Lower lobe of right lung (tissue), 2 donors: ENCODE results near the gene ATP1B2. TPM values are rescaled to one million over a fixed set of nuclear protein-coding genes. Genes with fewer than 3 reads are reported as not detected.

Source experiments
- ATAC-seq, 2 donors: fragments of 200-7000 bp; cut with Tn5 transposase; one replicate each; pipeline ENCODE4 v1.9.1; 2020 to 2022; ENCODE audit warnings: mild to moderate bottlenecking in 2 of 2, moderate library complexity in 2 of 2
- DNase-seq: peaks from one replicate; pipeline ENCODE4 v3.0.0-alpha.2; 2020
- H3K27ac ChIP-seq: fragments of 200-600 bp; one replicate; pipeline ENCODE4 v1.8.0; 2022
- H3K27me3 ChIP-seq: fragments of 200-600 bp; one replicate; pipeline ENCODE4 v1.8.0; 2022; ENCODE audit warnings: low read depth
- H3K36me3 ChIP-seq: fragments of 200-600 bp; one replicate; pipeline ENCODE4 v1.8.0; 2022; ENCODE audit warnings: mild to moderate bottlenecking
- H3K4me1 ChIP-seq: fragments of 200-600 bp; one replicate; pipeline ENCODE4 v1.8.0; 2022
- H3K4me3 ChIP-seq: fragments of 200-600 bp; one replicate; pipeline ENCODE4 v1.8.0; 2022; ENCODE audit warnings: mild to moderate bottlenecking
- H3K9me3 ChIP-seq: fragments of 200-600 bp; one replicate; pipeline ENCODE4 v1.8.0; 2022
- intact Hi-C: fragments of 100-400 bp; cut with DNase I; formaldehyde crosslinking; loops from one replicate; pipeline ENCODE4 v1.11.0; 2022
- total RNA-seq: library from RNA; stranded (reverse); fragmentation: NEBNext Ultra II Directional; extraction: Animal tissue kit (Norgen Biotek cat#: 25700); gene quantifications from one replicate; pipeline ENCODE4 v1.2.1, GENCODE V29; 2021
- TF ChIP-seq, protein P1 (sequence below): fragments of 200-600 bp; IDR thresholded peaks from one replicate; pipeline ENCODE4 v1.8.0; 2022; ENCODE audit warnings: antibody characterized with exemption, mild to moderate bottlenecking
- donor health status: DM: no; HTN: yes; CAD: no; lungs with severe emphysema.

ATP1B2 gene
- total RNA-seq, 1 donor from 2014 or later = 3.1 TPM

DNA sequence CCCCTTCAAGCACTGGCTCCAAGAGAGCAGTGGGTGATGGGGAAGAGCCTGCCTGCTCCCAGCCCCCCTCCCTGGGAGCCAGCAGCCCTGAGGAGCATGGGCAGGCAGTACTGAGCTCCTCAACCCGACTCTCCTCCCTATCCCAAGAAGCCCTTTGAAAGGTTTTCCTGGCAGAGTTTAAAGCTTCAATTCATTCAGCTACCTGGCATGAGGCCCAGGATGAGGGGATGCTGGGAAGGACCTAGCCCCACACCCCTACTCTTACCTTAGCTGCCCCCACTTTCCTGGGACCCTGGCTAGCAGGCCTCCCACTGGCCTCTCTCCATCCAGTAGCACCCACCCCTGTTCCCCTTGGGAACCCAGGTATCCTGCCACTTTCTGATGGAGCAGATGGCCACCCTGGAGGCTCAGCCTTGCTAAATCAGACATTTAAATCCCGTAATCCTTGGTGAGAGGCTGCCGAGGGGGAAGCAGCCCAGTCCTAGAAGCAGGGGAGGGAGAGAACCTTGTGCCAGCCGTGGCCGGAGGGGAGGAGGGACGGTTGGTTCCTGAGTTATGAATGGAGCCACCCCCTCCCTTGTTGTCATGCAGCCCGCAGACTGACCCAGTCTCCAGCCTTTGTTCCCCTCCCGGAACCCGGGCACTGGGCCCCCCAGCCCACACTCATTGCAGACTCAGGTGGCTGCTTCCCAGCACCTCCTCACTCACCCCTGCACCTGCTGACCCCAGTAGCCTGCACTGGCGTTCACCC is 17.1 kb downstream of the ATP1B2 start:
- peak; percentile 11 to 13 for ATAC-seq
- H3K27ac ChIP-seq = no peak overlapping the region
- TF ChIP-seq, protein P1, sequence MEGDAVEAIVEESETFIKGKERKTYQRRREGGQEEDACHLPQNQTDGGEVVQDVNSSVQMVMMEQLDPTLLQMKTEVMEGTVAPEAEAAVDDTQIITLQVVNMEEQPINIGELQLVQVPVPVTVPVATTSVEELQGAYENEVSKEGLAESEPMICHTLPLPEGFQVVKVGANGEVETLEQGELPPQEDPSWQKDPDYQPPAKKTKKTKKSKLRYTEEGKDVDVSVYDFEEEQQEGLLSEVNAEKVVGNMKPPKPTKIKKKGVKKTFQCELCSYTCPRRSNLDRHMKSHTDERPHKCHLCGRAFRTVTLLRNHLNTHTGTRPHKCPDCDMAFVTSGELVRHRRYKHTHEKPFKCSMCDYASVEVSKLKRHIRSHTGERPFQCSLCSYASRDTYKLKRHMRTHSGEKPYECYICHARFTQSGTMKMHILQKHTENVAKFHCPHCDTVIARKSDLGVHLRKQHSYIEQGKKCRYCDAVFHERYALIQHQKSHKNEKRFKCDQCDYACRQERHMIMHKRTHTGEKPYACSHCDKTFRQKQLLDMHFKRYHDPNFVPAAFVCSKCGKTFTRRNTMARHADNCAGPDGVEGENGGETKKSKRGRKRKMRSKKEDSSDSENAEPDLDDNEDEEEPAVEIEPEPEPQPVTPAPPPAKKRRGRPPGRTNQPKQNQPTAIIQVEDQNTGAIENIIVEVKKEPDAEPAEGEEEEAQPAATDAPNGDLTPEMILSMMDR = no peak
- H3K27me3 ChIP-seq = no peaks in the 10 kb centered on the region
- intact Hi-C loops = no loop called here
- H3K36me3 ChIP-seq = peaks cover 69% of the 10 kb centered on the region
- no peak overlapping the region for H3K4me3 ChIP-seq
- no peaks in the 10 kb centered on the region for H3K4me1 ChIP-seq
- H3K9me3 ChIP-seq = no peaks in the 10 kb centered on the region
- no peak for DNase-seq

DNA sequence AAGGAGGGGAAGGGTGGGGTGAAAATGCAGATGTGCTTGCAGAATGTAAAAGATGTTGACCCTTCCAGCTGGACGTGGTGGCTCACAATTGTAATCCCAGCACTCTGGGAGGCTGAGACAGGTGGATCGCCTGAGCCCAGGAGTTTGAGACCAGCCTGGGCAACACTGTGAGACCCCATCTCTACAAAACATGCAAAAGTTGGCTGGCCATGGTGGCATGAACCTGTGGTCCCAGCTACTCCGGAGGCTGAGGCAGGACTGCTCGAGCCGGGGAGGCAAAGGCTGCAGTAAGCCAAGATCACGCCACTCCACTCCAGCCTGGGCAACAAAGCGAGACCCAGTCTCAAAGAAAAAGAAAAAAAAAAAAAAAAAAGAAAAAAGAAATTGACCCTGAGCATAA is 17.8 kb downstream of the ATP1B2 start:
- DNase-seq = no peak
- TF ChIP-seq, protein P1 = no peak

DNA sequence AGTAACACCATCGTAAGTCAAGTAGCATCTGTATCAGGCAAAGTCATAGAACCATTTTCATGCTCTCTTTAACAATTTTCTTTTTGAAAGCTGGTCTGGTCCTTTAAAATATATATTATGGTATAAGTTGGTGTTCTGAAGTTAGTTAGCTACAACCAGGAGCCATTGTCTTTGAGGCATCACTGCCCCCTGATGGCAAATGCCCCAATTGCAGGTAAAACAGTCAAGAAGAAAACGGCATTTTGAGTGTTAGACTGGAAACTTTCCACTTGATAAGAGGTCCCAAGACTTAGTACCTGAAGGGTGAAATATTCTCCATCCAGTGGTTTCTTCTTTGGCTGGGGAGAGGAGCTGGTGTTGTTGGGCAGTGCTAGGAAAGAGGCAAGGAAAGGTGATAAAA is 22.5 kb downstream of the ATP1B2 start:
- intact Hi-C loops = no loop called here
- Histone ChIP-seq H3K4me3 (no peak overlapping the region), H3K27ac (no peak overlapping the region), H3K9me3 (peaks cover 6% of the 10 kb centered on the region), H3K4me1 (no peaks in the 10 kb centered on the region), H3K27me3 (no peaks in the 10 kb centered on the region), H3K36me3 (peaks cover 80% of the 10 kb centered on the region)
- ATAC-seq (no peak), DNase-seq (no peak)
- TF ChIP-seq, protein P1 = peak; percentile 36

More for the DNA sequence above, 17.8 kb downstream of the ATP1B2 start:
- intact Hi-C loops = no loop called here
- Histone ChIP-seq H3K27ac (no peak overlapping the region), H3K36me3 (peaks cover 75% of the 10 kb centered on the region), H3K27me3 (no peaks in the 10 kb centered on the region), H3K4me1 (no peaks in the 10 kb centered on the region), H3K9me3 (peaks cover 4% of the 10 kb centered on the region), H3K4me3 (no peak overlapping the region)
- no peak for ATAC-seq

DNA sequence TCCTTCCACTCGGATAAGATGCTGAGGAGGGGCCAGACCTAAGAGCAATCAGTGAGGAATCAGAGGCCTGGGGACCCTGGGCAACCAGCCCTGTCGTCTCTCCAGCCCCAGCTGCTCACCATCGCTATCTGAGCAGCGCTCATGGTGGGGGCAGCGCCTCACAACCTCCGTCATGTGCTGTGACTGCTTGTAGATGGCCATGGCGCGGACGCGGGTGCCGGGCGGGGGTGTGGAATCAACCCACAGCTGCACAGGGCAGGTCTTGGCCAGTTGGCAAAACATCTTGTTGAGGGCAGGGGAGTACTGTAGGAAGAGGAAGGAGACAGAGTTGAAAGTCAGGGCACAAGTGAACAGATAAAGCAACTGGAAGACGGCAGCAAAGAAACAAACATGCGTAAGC is 24.2 kb downstream of the ATP1B2 start:
- Histone ChIP-seq H3K27me3 (no peaks in the 10 kb centered on the region), H3K4me3 (no peak overlapping the region), H3K4me1 (no peaks in the 10 kb centered on the region), H3K27ac (no peak overlapping the region), H3K9me3 (peaks cover 6% of the 10 kb centered on the region), H3K36me3 (peaks cover 63% of the 10 kb centered on the region)
- TF ChIP-seq, protein P1 = no peak
- intact Hi-C loops = no loop called here
- DNase-seq (no peak), ATAC-seq (no peak)

DNA sequence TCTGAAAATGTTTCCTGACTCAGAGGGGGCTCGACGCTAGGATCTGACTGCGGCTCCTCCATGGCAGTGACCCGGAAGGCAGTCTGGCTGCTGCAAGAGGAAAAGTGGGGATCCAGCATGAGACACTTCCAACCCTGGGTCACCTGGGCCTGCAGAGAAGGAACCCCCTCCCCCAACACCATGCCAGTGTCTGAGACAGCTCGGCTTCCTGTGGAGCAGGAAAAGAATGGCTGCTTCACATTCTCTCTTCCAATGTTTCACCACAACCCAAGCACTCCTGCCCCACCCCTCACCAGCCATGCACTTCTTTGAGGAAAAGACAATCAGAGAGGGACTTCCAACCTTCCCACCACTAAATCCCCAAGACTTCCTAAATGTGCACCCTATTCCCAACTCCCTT is 25.8 kb downstream of the ATP1B2 start:
- Histone ChIP-seq H3K27me3 (no peaks in the 10 kb centered on the region), H3K4me3 (no peak overlapping the region), H3K9me3 (peaks cover 6% of the 10 kb centered on the region), H3K27ac (no peak overlapping the region), H3K4me1 (no peaks in the 10 kb centered on the region), H3K36me3 (peaks cover 47% of the 10 kb centered on the region)
- ATAC-seq (no peak), DNase-seq (no peak)
- intact Hi-C loops = no loop called here
- TF ChIP-seq, protein P1 = no peak
